HEK293T (cell line): ENCODE results near the gene CYP27B1.

ENCODE experiments used
- BHLHE40 ChIP-seq: fragments of 450-650 bp; IDR thresholded peaks from 2 replicates; pipeline ENCODE4 v1.6.1; 2016; ENCODE audit warnings: mild to moderate bottlenecking, moderate library complexity, borderline replicate concordance
- FOXM1 ChIP-seq: fragments of 450-650 bp; IDR thresholded peaks from 2 replicates; pipeline ENCODE4 v1.6.1; 2017; ENCODE audit warnings: mild to moderate bottlenecking, borderline replicate concordance
- SP1 ChIP-seq: fragments of 450-650 bp; IDR thresholded peaks from 2 replicates; pipeline ENCODE4 v1.6.1; 2017
- TARDBP ChIP-seq: fragments of 450-650 bp; IDR thresholded peaks from 2 replicates; pipeline ENCODE4 v1.6.1; 2016

- TF ChIP-seq TARDBP (no peak), BHLHE40 (no peak), SP1 (no peak), FOXM1 (no peak)
Measured at GRCh38 chr12:57795354-57795753, 28.5 kb upstream of the CYP27B1 start.
